ENCODE results near the gene HLA-DQA1. TPM values are rescaled to one million over a fixed set of nuclear protein-coding genes. Genes with fewer than 3 reads are reported as not detected.

The HLA-DQA1 gene
- total RNA-seq, 1 experiment from 2014 or later: not detected

- TF ChIP-seq CTCF (IDR thresholded peaks at IDR 0.05; ENCODE audit: unreplicated experiment): no peak
- ChIA-PET POLR2A (no interaction called here), CTCF (no interaction called here)
- Mint-ChIP-seq H3K27ac (ENCODE audit: low read depth, unreplicated experiment) (no peak overlapping the region), H3K4me3 (ENCODE audit: unreplicated experiment) (no peak overlapping the region), H3K4me1 (ENCODE audit: insufficient read depth, unreplicated experiment) (peaks cover 7% of the 10 kb centered on the region), H3K9me3 (ENCODE audit: unreplicated experiment) (no peaks in the 10 kb centered on the region), H3K27me3 (ENCODE audit: insufficient read depth, unreplicated experiment) (peaks cover 12% of the 10 kb centered on the region), H3K36me3 (ENCODE audit: insufficient read depth, unreplicated experiment) (no peaks in the 10 kb centered on the region)
- BruUV-seq (replicated peaks): no TSS peak
- intact Hi-C loops (cut with micrococcal nuclease): loop anchor here (1.0 to 10.0 kb wide), 3 partner anchors 62 to 190 kb away; no protein-coding TSS in a partner anchor
- peak; percentile 37 for DNase-seq (ENCODE audit: unreplicated experiment)
Observed at GRCh38 chr6:32622545-32623401, 14.4 kb upstream of the HLA-DQA1 start.

GRCh38 chr6:32623693-32624092 is 13.5 kb upstream of the HLA-DQA1 start:
- H3K27me3 Mint-ChIP-seq (ENCODE audit: insufficient read depth, unreplicated experiment): peaks cover 3% of the 10 kb centered on the region
- no peaks in the 10 kb centered on the region for H3K9me3 Mint-ChIP-seq (ENCODE audit: unreplicated experiment)
- BruUV-seq (replicated peaks): no TSS peak
- ChIA-PET POLR2A (no interaction called here), CTCF (no interaction called here)
- intact Hi-C loops (cut with micrococcal nuclease): loop anchor here (5.0 to 10.0 kb wide), 2 partner anchors 61 to 191 kb away; no protein-coding TSS in a partner anchor
- no peak for DNase-seq (ENCODE audit: unreplicated experiment)
- TF ChIP-seq CTCF (IDR thresholded peaks at IDR 0.05; ENCODE audit: unreplicated experiment): no peak
- no peaks in the 10 kb centered on the region for H3K36me3 Mint-ChIP-seq (ENCODE audit: insufficient read depth, unreplicated experiment)
- no peak overlapping the region for H3K27ac Mint-ChIP-seq (ENCODE audit: low read depth, unreplicated experiment)
- H3K4me3 Mint-ChIP-seq (ENCODE audit: unreplicated experiment): no peak overlapping the region
- H3K4me1 Mint-ChIP-seq (ENCODE audit: insufficient read depth, unreplicated experiment): peaks cover 7% of the 10 kb centered on the region

- no peak for TF ChIP-seq CTCF (IDR thresholded peaks at IDR 0.05; ENCODE audit: unreplicated experiment)
- Mint-ChIP-seq H3K9me3 (ENCODE audit: unreplicated experiment) (no peaks in the 10 kb centered on the region), H3K27me3 (ENCODE audit: insufficient read depth, unreplicated experiment) (no peaks in the 10 kb centered on the region), H3K4me3 (ENCODE audit: unreplicated experiment) (no peak overlapping the region), H3K4me1 (ENCODE audit: insufficient read depth, unreplicated experiment) (peaks cover 7% of the 10 kb centered on the region), H3K36me3 (ENCODE audit: insufficient read depth, unreplicated experiment) (no peaks in the 10 kb centered on the region), H3K27ac (ENCODE audit: low read depth, unreplicated experiment) (no peak overlapping the region)
- CTCF ChIA-PET: interaction anchor here (0.6 kb wide), 1 partner anchor 369 kb away, joined by 3 read pairs; no protein-coding TSS in a partner anchor
- POLR2A ChIA-PET: no interaction called here
- no TSS peak for BruUV-seq (replicated peaks)
- DNase-seq (ENCODE audit: unreplicated experiment): no peak
- intact Hi-C loops (cut with micrococcal nuclease): loop anchor here (5.0 to 10.0 kb wide), 2 partner anchors 60 to 192 kb away; no protein-coding TSS in a partner anchor
Observed at GRCh38 chr6:32624565-32624964, 12.6 kb upstream of the HLA-DQA1 start.

- DNase-seq (ENCODE audit: unreplicated experiment): no peak
- BruUV-seq (replicated peaks): no TSS peak
- H3K27me3 Mint-ChIP-seq (ENCODE audit: insufficient read depth, unreplicated experiment): no peaks in the 10 kb centered on the region
- H3K9me3 Mint-ChIP-seq (ENCODE audit: unreplicated experiment): no peaks in the 10 kb centered on the region
- ChIA-PET CTCF (no interaction called here), POLR2A (no interaction called here)
- no peak for TF ChIP-seq CTCF (IDR thresholded peaks at IDR 0.05; ENCODE audit: unreplicated experiment)
- intact Hi-C loops (cut with micrococcal nuclease): loop anchor here (10.0 kb wide), 1 partner anchor 60 kb away; no protein-coding TSS in a partner anchor
- H3K4me3 Mint-ChIP-seq (ENCODE audit: unreplicated experiment): no peak overlapping the region
- no peaks in the 10 kb centered on the region for H3K36me3 Mint-ChIP-seq (ENCODE audit: insufficient read depth, unreplicated experiment)
- H3K4me1 Mint-ChIP-seq (ENCODE audit: insufficient read depth, unreplicated experiment): peaks cover 7% of the 10 kb centered on the region
- no peak overlapping the region for H3K27ac Mint-ChIP-seq (ENCODE audit: low read depth, unreplicated experiment)
Observed at GRCh38 chr6:32625137-32625536, 12.1 kb upstream of the HLA-DQA1 start.
